SK-N-SH treated with all-trans-retinoic acid at 6 μM for 48 hours (cell line): ENCODE data around the gene ITIH5.

Experiments
- ARNTL ChIP-seq: fragments of 450-650 bp; formaldehyde crosslinking; IDR thresholded peaks from 2 replicates; pipeline ENCODE4 v1.5.0; 2020; ENCODE audit warnings: low read depth, mild to moderate bottlenecking, moderate library complexity, borderline replicate concordance
- BACH2 ChIP-seq: fragments of 250-450 bp; sonication (Bioruptor Pico); IDR thresholded peaks from 2 replicates; pipeline ENCODE4 v1.9.0; 2021; ENCODE audit warnings: mild to moderate bottlenecking, borderline replicate concordance
- CSDC2 ChIP-seq: fragments of 250-450 bp; sonication (Bioruptor Pico); IDR thresholded peaks from 2 replicates; pipeline ENCODE4 v1.5.0; 2020; ENCODE audit warnings: mild to moderate bottlenecking, moderate library complexity
- GLIS3 ChIP-seq: fragments of 250-450 bp; sonication (Bioruptor Pico); IDR thresholded peaks from 2 replicates; pipeline ENCODE4 v1.5.0; 2020; ENCODE audit warnings: mild to moderate bottlenecking, moderate library complexity
- ISL1 ChIP-seq: fragments of 250-450 bp; sonication (Bioruptor Pico); IDR thresholded peaks from 2 replicates; pipeline ENCODE4 v2.1.2; 2022; ENCODE audit warnings: mild to moderate bottlenecking, moderate library complexity
- RARB ChIP-seq: fragments of 250-450 bp; sonication (Bioruptor Pico); IDR thresholded peaks from 2 replicates; pipeline ENCODE4 v1.8.0; 2021; ENCODE audit warnings: mild to moderate bottlenecking, moderate library complexity
- ZC3H10 ChIP-seq: fragments of 250-450 bp; sonication (Bioruptor Pico); IDR thresholded peaks from 2 replicates; pipeline ENCODE4 v1.5.1; 2021; ENCODE audit warnings: mild to moderate bottlenecking, moderate library complexity
- ZFP30 ChIP-seq: fragments of 450-650 bp; formaldehyde crosslinking; IDR thresholded peaks from 2 replicates; pipeline ENCODE4 v1.5.0; 2022; ENCODE audit warnings: mild to moderate bottlenecking, moderate library complexity
- ZNF565 ChIP-seq: fragments of 450-650 bp; formaldehyde crosslinking; conservative IDR thresholded peaks from 2 replicates; pipeline ENCODE4 v1.5.0; 2020; ENCODE audit warnings: low read depth, mild to moderate bottlenecking, moderate library complexity
- TF ChIP-seq, protein P1 (sequence below): fragments of 250-450 bp; sonication (Bioruptor Pico); IDR thresholded peaks from 2 replicates; pipeline ENCODE4 v1.8.0; 2020; ENCODE audit warnings: mild to moderate bottlenecking, moderate library complexity, borderline replicate concordance
- TF ChIP-seq, protein P2 (sequence below): fragments of 250-450 bp; sonication (Bioruptor Pico); IDR thresholded peaks from 2 replicates; pipeline ENCODE4 v1.5.1; 2020; ENCODE audit warnings: low read depth, mild to moderate bottlenecking, moderate library complexity

DNA sequence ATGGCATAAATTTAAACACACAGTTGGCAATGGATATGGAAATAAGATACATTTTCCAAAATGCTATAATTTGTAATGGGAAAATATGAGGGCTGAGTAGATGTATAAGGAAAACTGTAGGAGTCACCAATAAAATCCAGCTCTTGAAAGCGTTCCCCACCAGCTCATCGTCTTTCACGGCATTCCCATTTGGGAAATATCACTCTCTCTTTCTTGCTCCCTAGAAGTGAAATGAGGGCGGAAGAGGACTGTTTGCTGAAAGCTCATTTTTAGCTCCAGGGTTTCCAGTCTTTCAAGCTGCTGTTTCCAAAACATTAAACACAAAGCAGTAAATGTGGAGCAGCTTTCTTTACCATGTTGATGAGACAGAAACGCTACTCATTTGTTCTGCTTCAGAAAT is 151.3 kb downstream of the ITIH5 start:
- TF ChIP-seq, protein P1, sequence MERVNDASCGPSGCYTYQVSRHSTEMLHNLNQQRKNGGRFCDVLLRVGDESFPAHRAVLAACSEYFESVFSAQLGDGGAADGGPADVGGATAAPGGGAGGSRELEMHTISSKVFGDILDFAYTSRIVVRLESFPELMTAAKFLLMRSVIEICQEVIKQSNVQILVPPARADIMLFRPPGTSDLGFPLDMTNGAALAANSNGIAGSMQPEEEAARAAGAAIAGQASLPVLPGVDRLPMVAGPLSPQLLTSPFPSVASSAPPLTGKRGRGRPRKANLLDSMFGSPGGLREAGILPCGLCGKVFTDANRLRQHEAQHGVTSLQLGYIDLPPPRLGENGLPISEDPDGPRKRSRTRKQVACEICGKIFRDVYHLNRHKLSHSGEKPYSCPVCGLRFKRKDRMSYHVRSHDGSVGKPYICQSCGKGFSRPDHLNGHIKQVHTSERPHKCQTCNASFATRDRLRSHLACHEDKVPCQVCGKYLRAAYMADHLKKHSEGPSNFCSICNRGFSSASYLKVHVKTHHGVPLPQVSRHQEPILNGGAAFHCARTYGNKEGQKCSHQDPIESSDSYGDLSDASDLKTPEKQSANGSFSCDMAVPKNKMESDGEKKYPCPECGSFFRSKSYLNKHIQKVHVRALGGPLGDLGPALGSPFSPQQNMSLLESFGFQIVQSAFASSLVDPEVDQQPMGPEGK (CRISPR knock-in tag), result no peak
- TF ChIP-seq ZC3H10 (no peak), ZFP30 (CRISPR knock-in tag) (no peak), BACH2 (CRISPR knock-in tag) (no peak), ARNTL (CRISPR knock-in tag) (no peak), GLIS3 (CRISPR knock-in tag) (no peak), ZNF565 (CRISPR knock-in tag) (no peak), ISL1 (CRISPR knock-in tag) (no peak), CSDC2 (no peak), RARB (no peak)
- TF ChIP-seq, protein P2, sequence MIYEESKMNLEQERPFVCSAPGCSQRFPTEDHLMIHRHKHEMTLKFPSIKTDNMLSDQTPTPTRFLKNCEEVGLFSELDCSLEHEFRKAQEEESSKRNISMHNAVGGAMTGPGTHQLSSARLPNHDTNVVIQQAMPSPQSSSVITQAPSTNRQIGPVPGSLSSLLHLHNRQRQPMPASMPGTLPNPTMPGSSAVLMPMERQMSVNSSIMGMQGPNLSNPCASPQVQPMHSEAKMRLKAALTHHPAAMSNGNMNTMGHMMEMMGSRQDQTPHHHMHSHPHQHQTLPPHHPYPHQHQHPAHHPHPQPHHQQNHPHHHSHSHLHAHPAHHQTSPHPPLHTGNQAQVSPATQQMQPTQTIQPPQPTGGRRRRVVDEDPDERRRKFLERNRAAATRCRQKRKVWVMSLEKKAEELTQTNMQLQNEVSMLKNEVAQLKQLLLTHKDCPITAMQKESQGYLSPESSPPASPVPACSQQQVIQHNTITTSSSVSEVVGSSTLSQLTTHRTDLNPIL, result no peak
